Suprapubic skin (tissue), 4 donors: ENCODE data around the gene CA6.

ENCODE experiments used
- CTCF ChIP-seq, 2 donors: fragments of 200-600 bp in 1 of 2; fragments of 450-650 bp in 1 of 2; sonication (generic) in 1 of 2; IDR thresholded peaks; one replicate each; pipeline ENCODE4 v1.5.1; 2016 to 2019; ENCODE audit warnings: antibody characterized with exemption in 2 of 2, mild to moderate bottlenecking in 1 of 2, moderate library complexity in 1 of 2
- EP300 ChIP-seq: sonication (generic); formaldehyde crosslinking; IDR thresholded peaks from one replicate; pipeline ENCODE4 v1.6.1; 2017; ENCODE audit warnings: antibody characterized with exemption
- POLR2A ChIP-seq, 2 donors: fragments of 450-650 bp; IDR thresholded peaks; one replicate each; pipeline ENCODE4 v1.6.1; 2017; ENCODE audit warnings: antibody characterized with exemption in 2 of 2, mild to moderate bottlenecking in 2 of 2, moderate library complexity in 2 of 2
- POLR2AphosphoS5 ChIP-seq, 3 donors: sonication (generic); formaldehyde crosslinking; IDR thresholded peaks; one replicate each; pipeline ENCODE4 v1.6.1; 2017; ENCODE audit warnings: antibody characterized with exemption in 3 of 3

DNA sequence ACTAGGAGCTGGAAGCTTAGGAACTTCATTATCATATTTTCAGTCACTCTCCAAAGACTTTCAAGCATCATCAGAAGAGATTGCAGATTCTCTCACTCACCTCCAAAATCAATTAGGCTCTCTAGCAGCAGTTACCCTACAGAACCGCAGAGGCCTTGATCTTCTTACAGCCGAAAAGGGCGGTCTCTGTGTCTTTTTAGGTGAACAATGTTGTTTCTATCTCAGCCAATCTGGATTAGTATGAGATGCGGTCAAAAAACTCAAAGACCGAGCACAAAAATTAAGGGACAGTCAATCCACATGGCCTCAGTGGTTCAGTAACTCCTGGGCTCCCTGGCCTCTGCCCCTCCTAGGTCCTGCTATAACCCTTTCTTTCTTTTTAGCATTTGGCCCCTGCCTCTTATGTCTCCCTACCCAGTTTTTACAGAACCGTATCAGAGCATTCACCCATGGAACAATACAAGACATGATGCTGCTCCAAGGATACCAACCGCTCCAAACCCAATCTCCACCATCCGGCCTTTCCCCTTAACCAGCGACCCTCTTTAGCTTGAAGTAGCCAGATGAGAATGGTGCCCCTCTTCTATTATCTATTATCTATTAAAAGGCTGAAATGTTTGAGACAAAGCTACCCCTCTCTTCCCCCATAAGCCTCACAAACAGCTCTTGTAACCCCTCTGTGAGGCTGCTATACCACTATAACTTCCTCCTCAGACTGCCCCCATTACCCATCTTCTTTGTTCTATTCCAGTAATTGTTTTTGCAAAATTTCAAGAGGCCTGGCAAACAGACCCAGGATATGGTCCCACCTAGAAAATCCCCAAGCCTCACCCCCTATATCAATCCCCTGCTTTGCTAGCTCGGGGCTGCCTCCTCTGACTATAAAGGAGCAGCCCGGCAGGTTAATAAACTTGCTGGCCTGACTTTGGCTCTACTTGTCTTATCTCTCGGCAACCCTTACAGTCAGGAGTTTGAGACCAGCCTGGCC is 18.7 kb upstream of the CA6 start:
- TF ChIP-seq CTCF (IDR thresholded peaks at IDR 0.05) (no peak), POLR2AphosphoS5 (IDR thresholded peaks at IDR 0.05) (no peak), POLR2A (IDR thresholded peaks at IDR 0.05) (no peak), EP300 (no peak)
